HCT116 (cell line): ENCODE results near the gene COL26A1. TPM values are rescaled to one million over a fixed set of nuclear protein-coding genes. Genes with fewer than 3 reads are reported as not detected.

ENCODE experiments used
- ATAC-seq: fragments of 200-7000 bp; cut with Tn5 transposase; 2 replicates; pipeline ENCODE4 v1.9.1; 2020; ENCODE audit warnings: mild to moderate bottlenecking, moderate library complexity
- BruUV-seq: library from RNA; stranded (reverse); fragments of 400-500 nt; replicated peaks from 2 replicates; lab custom pipeline; 2021; lab: Mats Ljungman, UMichigan
- CTCF ChIA-PET: fragments of 300-600 bp; sonication (Branson Sonifier 250); formaldehyde crosslinking; loops from one replicate; lab custom pipeline; 2021; ENCODE audit warnings: antibody characterized with exemption; lab: Charles Lee
- POLR2A ChIA-PET: fragments of 300-600, 350-600 bp; sonication (Branson Sonifier 250); formaldehyde crosslinking; loops from one replicate; lab custom pipeline; 2021; ENCODE audit warnings: antibody characterized with exemption; lab: Charles Lee
- RAD21 ChIA-PET, 2 experiments: fragments of 300-600 bp; sonication (Branson Sonifier 250); formaldehyde crosslinking; loops; one replicate each; lab custom pipeline; 2023; ENCODE audit warnings: low total read pairs in 2 of 2; ENCODE audit not compliant: uncharacterized antibody in 2 of 2, unreplicated experiment in 2 of 2, low non-redundant PET in 1 of 2; lab: Charles Lee
- DNase-seq: peaks from one replicate; pipeline ENCODE4 v3.0.0-alpha.2; 2010; ENCODE audit warnings: low read depth, low spot score
- H2AFZ ChIP-seq: fragments of 200-600 bp; shearing (Covaris generic), sonication (generic); 2 replicates; pipeline ENCODE4 v1.6.1; 2017; ENCODE audit warnings: low read depth, mixed run types, mixed read lengths, antibody characterized with exemption, low read length; ENCODE audit not compliant: poor library complexity, severe bottlenecking
- H3K27ac ChIP-seq: 2 replicates; pipeline ENCODE4 v1.5.1; 2012; ENCODE audit warnings: low read depth, low read length
- H3K27me3 ChIP-seq: fragments of 200-600 bp; sonication (generic); 2 replicates; pipeline ENCODE4 v1.6.1; 2016; ENCODE audit warnings: mixed run types, low read length, mixed read lengths; ENCODE audit not compliant: insufficient read depth
- H3K36me3 ChIP-seq, 2 experiments: fragments of 200-500 bp in 1 of 2; fragments of 200-600 bp in 1 of 2; sonication (Bioruptor generic) in 1 of 2; sonication (generic) in 1 of 2; 2 replicates each; pipeline versions ENCODE4 v1.5.1 to v1.6.1; 2014 to 2016; ENCODE audit warnings: low read length in 2 of 2, inconsistent platforms in 1 of 2, mixed read lengths in 1 of 2, mixed run types in 1 of 2; ENCODE audit not compliant: insufficient read depth in 2 of 2, control insufficient read depth in 1 of 2
- H3K4me1 ChIP-seq, 2 experiments: fragments of 200-600 bp in 1 of 2; sonication (generic) in 1 of 2; 2 replicates each; pipeline versions ENCODE4 v1.5.1 to v1.6.1; 2012 to 2017; ENCODE audit warnings: low read length in 2 of 2, inconsistent platforms in 1 of 2, mild to moderate bottlenecking in 1 of 2, mixed read lengths in 1 of 2, mixed run types in 1 of 2, moderate library complexity in 1 of 2; ENCODE audit not compliant: insufficient read depth in 2 of 2, control insufficient read depth in 1 of 2
- H3K4me2 ChIP-seq: fragments of 200-600 bp; sonication (generic); 2 replicates; pipeline ENCODE4 v1.6.1; 2017; ENCODE audit warnings: mixed run types, low read length, mixed read lengths
- H3K4me3 ChIP-seq, 2 experiments: fragments of 200-600 bp in 1 of 2; sonication (generic) in 1 of 2; replicated peaks in 1 of 2; 2 replicates each; pipeline ENCODE4 v1.5.1; 2011 to 2016; ENCODE audit warnings: low read length in 2 of 2, control low read depth in 1 of 2, low read depth in 1 of 2, mild to moderate bottlenecking in 1 of 2, mixed read lengths in 1 of 2, mixed run types in 1 of 2
- H3K79me2 ChIP-seq: fragments of 200-600 bp; sonication (generic); 2 replicates; pipeline ENCODE4 v1.6.1; 2017; ENCODE audit warnings: mild to moderate bottlenecking, mixed run types, low read length, moderate library complexity, mixed read lengths; ENCODE audit not compliant: insufficient read depth
- H3K9ac ChIP-seq: fragments of 200-600 bp; sonication (generic); 2 replicates; pipeline ENCODE4 v1.6.1; 2016; ENCODE audit warnings: low read length, mixed read lengths
- H3K9me2 ChIP-seq: fragments of 200-600 bp; sonication (generic), shearing (Covaris generic); 2 replicates; pipeline ENCODE4 v1.6.1; 2017; ENCODE audit warnings: mixed run types, mild to moderate bottlenecking, moderate library complexity; ENCODE audit not compliant: insufficient read depth
- H3K9me3 ChIP-seq, 2 experiments: fragments of 200-500 bp in 1 of 2; fragments of 200-600 bp in 1 of 2; sonication (Bioruptor generic) in 1 of 2; sonication (generic) in 1 of 2; 2 replicates each; pipeline ENCODE4 v1.6.1; 2014 to 2017; ENCODE audit warnings: low read length in 2 of 2, mixed read lengths in 2 of 2, inconsistent platforms in 1 of 2, low read depth in 1 of 2, mild to moderate bottlenecking in 1 of 2, mixed run types in 1 of 2, moderate library complexity in 1 of 2; ENCODE audit not compliant: control insufficient read depth in 1 of 2, insufficient read depth in 1 of 2
- H4K20me1 ChIP-seq: fragments of 200-600 bp; sonication (generic), shearing (Covaris generic); 2 replicates; pipeline ENCODE4 v1.6.1; 2017; ENCODE audit warnings: mixed run types, mild to moderate bottlenecking, moderate library complexity; ENCODE audit not compliant: insufficient read depth
- EGR1 ChIP-seq: IDR thresholded peaks from 2 replicates; pipeline ENCODE4 v1.6.1; 2012; ENCODE audit warnings: low read depth
- ELF1 ChIP-seq: IDR thresholded peaks from 2 replicates; pipeline ENCODE4 v1.6.1; 2012; ENCODE audit warnings: low read depth, borderline replicate concordance
- FOSL1 ChIP-seq: IDR thresholded peaks from 2 replicates; pipeline ENCODE4 v1.6.1; 2012; ENCODE audit warnings: low read depth
- JUND ChIP-seq: IDR thresholded peaks from 2 replicates; pipeline ENCODE4 v1.6.1; 2012
- MAX ChIP-seq: IDR thresholded peaks from 2 replicates; pipeline ENCODE4 v1.6.1; 2012
- POLR2A ChIP-seq: IDR thresholded peaks from 2 replicates; pipeline ENCODE4 v1.7.0; 2011; ENCODE audit warnings: borderline replicate concordance; ENCODE audit not compliant: insufficient read depth, insufficient read length; ENCODE audit errors: extremely low read depth
- RAD21 ChIP-seq: IDR thresholded peaks from 2 replicates; pipeline ENCODE4 v1.6.1; 2012; ENCODE audit warnings: low read depth, mild to moderate bottlenecking
- REST ChIP-seq: IDR thresholded peaks from 2 replicates; pipeline ENCODE4 v1.6.1; 2012; ENCODE audit warnings: low read depth
- SRF ChIP-seq: IDR thresholded peaks from 2 replicates; pipeline ENCODE4 v1.6.1; 2012; ENCODE audit warnings: low read depth
- TCF7L2 ChIP-seq: IDR thresholded peaks from 2 replicates; pipeline ENCODE4 v1.7.0; 2011; ENCODE audit warnings: borderline replicate concordance, inconsistent platforms; ENCODE audit not compliant: insufficient read depth, insufficient read length; ENCODE audit errors: extremely low read depth
- YY1 ChIP-seq: IDR thresholded peaks from 2 replicates; pipeline ENCODE4 v1.6.1; 2011; ENCODE audit warnings: low read length, low read depth, moderate library complexity, mild to moderate bottlenecking; ENCODE audit not compliant: insufficient replicate concordance; ENCODE audit errors: extremely low read depth
- intact Hi-C: fragments of 100-400 bp; cut with micrococcal nuclease; formaldehyde crosslinking; loops from 2 replicates; pipeline ENCODE4 v1.10.0; 2022
- total RNA-seq: library from RNA; stranded (reverse); gene quantifications from one replicate; pipeline ENCODE4 v1.2.1, GENCODE V29; 2021; ENCODE audit not compliant: unreplicated experiment
- TF ChIP-seq, protein P1 (sequence below), 3 experiments: fragments of 200-600 bp in 1 of 3; sonication (generic) in 1 of 3; IDR thresholded peaks in 2 of 3; conservative IDR thresholded peaks in 1 of 3; 2 replicates each; pipeline ENCODE4 v1.5.1; 2012 to 2017; ENCODE audit warnings: low read depth in 2 of 3, low read length in 2 of 3, antibody characterized with exemption in 1 of 3, borderline replicate concordance in 1 of 3, control low read depth in 1 of 3, mild to moderate bottlenecking in 1 of 3, mixed read lengths in 1 of 3, mixed run types in 1 of 3, moderate library complexity in 1 of 3; ENCODE audit not compliant: insufficient read depth in 1 of 3

COL26A1 gene
- total RNA-seq, 1 experiment from 2014 or later = 0.27 TPM

- no TSS peak for BruUV-seq
- ATAC-seq = no peak
- Histone ChIP-seq H2AFZ (peak overlapping the region; percentile 75), H4K20me1 (no peaks in the 10 kb centered on the region), H3K9me2 (no peaks in the 10 kb centered on the region), H3K4me3 (no peak overlapping the region), H3K9me3 (no peaks in the 10 kb centered on the region), H3K9ac (no peak overlapping the region), H3K36me3 (no peaks in the 10 kb centered on the region), H3K27ac (no peak overlapping the region), H3K4me2 (peak overlapping the region; percentile 28; the same call in 1 of the 2 replicates), H3K79me2 (no peaks in the 10 kb centered on the region), H3K4me1 (peaks cover 16 to 21% of the 10 kb centered on the region in 2 experiments; a peak in 3 of 4 replicates), H3K27me3 (no peaks in the 10 kb centered on the region)
- DNase-seq = no peak
- POLR2A ChIA-PET = no interaction called here
- CTCF ChIA-PET = no interaction called here
- TF ChIP-seq ELF1 = no peak
- TF ChIP-seq MAX = no peak
- no peak for TF ChIP-seq REST
- TF ChIP-seq SRF = no peak
- no peak for TF ChIP-seq EGR1
- TF ChIP-seq FOSL1 = no peak
- TF ChIP-seq POLR2A = no peak
- no peak for TF ChIP-seq YY1
- TF ChIP-seq, protein P1, sequence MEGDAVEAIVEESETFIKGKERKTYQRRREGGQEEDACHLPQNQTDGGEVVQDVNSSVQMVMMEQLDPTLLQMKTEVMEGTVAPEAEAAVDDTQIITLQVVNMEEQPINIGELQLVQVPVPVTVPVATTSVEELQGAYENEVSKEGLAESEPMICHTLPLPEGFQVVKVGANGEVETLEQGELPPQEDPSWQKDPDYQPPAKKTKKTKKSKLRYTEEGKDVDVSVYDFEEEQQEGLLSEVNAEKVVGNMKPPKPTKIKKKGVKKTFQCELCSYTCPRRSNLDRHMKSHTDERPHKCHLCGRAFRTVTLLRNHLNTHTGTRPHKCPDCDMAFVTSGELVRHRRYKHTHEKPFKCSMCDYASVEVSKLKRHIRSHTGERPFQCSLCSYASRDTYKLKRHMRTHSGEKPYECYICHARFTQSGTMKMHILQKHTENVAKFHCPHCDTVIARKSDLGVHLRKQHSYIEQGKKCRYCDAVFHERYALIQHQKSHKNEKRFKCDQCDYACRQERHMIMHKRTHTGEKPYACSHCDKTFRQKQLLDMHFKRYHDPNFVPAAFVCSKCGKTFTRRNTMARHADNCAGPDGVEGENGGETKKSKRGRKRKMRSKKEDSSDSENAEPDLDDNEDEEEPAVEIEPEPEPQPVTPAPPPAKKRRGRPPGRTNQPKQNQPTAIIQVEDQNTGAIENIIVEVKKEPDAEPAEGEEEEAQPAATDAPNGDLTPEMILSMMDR (IDR thresholded peaks at IDR 0.05 in 2 of 3, conservative IDR thresholded peaks at IDR 0.05 in 1 of 3; ENCODE audit: borderline replicate concordance in 1 of 3, insufficient read depth in 1 of 3, low read depth in 2 of 3, low read length in 2 of 3) = no peak
- no peak for TF ChIP-seq TCF7L2
- no peak for TF ChIP-seq JUND
- no peak for TF ChIP-seq RAD21
- intact Hi-C loops = no loop called here
- RAD21 ChIA-PET = no interaction called here
Observed at GRCh38 chr7:101565601-101566209, 203.0 kb downstream of the COL26A1 start.
